GM21423 (cell line): ENCODE results near the gene PMPCA.
"Not testable (repeated sequence)": the region's sequence is repeated elsewhere in the genome, so short reads cannot be mapped to it uniquely, and the experiment has no call there.

Source experiments
- ATAC-seq: cut with Tn5 transposase; IDR thresholded peaks from one replicate; pipeline ENCODE4 v1.9.1; 2021; ENCODE audit warnings: mild to moderate bottlenecking, moderate library complexity; ENCODE audit not compliant: unreplicated experiment

Gene PMPCA

DNA sequence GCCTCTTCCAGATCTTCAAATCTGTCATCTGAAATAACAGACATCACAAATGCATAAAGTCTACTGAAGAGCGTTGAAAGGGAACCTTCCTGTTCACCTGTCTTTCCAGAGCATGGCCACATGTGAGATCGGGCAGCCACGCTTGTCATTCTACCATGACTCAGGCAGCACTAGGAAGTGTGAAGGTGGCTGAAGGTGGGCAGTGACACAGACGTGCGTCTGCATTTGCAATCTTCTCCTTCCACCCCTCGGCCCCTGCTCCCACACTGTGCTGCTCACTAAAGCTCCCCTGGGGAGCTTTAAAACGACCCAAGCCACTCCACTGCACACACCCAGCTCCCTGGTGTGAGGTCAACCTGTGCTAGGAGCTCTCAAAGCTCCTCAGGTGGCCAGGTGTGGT, 2.5 kb upstream of the PMPCA start:
- ATAC-seq, result no peak

DNA sequence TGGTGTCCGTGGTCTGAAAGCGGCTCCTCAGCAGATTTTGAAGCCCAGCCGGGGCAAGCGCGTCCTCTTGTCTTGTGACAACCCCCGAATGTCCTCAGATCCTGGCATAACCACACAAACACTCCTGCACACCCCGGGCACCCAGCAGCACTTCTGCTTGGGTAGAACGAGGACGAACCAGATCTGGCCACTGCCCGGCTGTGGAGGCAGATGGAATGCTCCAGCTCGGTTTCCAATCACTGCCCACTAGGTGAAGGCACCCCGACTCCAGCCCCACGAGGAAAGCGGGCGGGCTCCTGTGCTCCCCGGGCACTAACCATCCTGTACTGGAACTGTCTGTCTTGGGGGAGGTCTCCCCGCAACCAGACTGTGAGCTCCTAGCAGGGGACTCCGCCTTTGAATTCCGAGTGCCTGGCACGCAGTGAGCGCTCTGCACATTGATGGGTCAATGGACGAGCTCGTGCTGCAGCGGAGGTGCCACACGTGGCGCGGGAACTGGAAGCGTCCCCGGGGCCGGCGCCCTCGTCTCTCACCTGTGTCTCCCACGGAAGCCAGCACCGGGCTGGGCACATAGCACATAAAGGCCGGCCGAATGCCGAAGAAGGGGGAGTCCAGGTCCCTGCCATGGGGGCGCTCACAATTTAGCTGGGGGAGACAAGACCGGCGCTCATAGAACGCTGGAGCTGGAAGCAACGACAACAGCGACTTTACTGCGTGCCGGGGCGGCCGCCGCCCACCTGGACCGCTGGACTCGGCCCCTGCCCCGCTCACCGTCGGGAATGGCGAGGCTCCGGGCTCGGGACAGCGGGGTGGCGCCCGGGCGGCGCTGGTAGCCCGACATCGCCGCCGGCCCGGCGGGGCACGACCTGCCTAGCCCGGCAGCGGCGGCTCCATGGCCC, 652 bp upstream of the PMPCA start:
- ATAC-seq, result peak; percentile 29

DNA sequence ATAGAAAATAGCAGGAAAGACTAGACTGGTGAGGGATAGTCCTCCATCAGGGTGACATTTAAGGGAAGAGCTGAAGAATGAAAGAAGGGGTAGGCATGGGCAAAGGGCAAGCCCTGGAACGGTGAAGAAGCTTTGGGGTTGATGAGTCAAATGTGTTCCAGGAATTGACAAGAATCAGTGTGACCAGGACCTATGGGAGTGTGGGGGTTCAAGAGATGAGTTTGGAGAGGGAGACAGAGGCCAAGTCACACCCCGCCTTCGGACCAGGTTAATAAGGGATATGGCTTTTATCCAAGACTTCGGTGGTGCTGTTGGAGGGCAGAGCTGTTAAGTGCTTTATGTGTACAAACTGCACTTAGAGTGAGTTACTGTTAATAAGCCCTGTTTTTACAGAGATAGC, 920 bp downstream of the PMPCA start:
- no peak for ATAC-seq

DNA sequence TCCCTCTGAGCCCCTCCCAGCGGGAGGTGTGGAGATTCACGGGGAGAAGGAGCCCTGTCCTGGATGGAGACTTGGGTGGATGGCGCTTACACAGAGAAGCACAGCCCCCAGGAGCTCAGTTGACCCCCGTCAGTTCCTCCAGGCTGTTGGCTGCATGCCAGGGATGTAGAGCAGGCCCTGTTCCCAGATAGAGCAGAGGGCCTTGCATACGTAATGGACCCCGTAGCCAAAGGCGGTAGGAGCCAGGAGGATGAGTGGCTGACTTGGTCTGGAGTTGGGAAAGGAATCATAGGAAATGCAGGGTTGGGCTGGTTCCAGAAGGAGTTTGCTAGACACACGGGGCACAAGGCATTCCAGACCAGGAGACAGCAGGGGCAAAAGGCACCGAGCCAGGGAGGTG, 2.5 kb downstream of the PMPCA start:
- ATAC-seq, result no peak

DNA sequence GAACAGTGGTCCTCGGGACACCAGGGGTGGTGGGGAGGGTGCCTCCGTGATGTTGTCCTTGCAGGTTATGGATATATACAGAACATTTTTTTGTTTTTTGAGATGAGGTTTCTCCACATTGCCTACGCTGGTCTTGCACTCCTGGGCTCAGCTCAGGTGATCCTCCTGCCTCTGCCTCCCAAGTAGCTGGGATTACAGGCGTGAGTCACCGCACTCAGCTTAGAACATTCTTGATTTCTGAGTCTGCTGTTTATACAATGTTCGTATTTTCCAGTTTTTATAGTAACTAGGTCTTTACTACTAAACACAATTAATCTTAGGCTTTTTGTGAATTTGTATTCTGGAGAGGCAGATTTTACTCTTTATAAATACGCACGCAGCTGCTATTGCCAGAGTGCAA, 6.0 kb downstream of the PMPCA start:
- no peak for ATAC-seq

DNA sequence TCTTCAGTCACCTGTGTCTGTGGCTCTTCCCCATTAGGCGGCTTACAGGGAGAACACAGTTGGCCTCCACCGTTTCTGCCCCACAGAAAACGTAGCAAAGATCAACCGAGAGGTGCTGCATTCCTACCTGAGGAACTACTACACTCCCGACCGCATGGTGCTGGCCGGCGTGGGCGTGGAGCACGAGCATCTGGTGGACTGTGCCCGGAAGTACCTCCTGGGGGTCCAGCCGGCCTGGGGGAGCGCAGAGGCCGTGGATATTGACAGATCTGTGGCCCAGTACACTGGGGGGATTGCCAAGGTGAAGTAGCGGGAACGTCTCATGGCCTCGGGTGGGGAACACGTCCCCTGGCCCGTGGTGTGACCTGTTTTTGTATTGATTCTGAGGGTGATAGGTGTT, 6.5 kb downstream of the PMPCA start:
- ATAC-seq, result no peak

DNA sequence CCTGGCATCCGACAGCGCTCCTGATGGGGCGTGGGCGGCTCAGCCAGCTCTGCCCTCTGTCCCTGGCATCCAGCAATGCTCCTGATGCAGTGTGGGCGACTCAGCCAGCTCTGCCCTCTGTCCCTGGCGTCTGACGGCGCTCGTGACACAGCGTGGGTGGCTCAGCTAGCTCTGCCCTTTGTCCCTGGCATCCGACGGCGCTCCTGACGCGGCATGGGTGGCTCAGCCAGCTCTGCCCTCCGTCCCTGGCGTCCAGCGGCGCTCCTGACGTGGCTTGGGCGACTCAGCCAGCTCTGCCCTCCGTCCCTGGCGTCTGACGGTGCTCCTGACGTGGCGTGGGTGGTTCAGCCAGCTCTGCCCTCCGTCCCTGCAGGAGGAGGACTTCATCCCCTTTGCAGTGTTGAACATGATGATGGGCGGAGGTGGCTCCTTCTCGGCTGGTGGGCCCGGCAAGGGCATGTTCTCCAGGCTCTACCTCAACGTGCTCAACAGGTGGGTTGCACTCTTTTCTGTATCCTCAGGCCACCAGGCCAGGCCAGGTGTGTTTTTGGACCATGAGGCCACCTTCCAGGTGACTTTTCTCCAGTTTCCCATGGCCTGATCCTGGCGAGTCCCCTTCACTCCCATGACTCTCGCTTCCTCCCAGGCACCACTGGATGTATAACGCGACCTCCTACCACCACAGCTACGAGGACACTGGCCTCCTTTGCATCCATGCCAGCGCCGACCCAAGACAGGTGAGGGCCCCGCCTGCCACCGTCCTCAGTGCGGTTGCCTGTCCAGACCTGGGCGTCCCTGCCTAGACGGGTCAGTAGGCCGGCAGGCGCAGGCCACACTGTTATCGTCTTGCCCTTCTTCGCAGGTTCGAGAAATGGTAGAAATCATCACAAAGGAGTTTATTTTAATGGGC, 8.0 kb downstream of the PMPCA start:
- ATAC-seq, result no peak

DNA sequence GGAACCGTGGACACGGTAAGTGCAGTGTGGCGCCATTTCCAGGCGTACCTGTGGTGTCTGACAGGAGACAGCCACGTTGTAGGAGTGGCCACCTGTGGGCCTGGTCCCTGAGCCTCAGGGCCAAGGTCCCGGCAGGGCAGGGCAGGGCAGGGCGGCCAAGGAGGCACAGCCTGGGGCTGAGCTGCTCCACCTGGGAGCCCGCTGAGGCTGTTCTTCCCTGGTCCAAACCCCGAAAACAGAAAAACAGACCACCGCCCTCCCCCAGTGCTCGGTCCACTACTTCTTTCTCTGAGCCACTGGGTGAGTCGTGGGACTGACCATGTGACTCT, 8.6 kb downstream of the PMPCA start:
- ATAC-seq, result no peak

DNA sequence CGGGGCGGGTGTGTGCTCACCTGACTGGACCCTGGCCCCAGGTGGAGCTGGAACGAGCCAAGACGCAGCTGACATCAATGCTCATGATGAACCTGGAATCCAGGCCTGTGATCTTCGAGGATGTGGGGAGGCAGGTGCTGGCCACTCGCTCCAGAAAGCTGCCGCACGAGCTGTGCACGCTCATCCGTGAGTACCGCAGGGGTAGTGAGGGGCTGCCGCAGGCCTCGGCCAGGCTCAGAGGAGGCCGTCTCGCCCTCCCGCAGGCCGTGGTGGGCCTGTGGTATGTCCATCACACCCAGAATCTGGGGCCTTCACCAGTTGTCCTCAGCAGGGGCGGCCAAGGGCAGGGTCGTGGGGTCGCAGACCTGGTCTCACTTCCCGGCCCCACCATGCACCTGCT, 11.3 kb downstream of the PMPCA start:
- no peak for ATAC-seq

DNA sequence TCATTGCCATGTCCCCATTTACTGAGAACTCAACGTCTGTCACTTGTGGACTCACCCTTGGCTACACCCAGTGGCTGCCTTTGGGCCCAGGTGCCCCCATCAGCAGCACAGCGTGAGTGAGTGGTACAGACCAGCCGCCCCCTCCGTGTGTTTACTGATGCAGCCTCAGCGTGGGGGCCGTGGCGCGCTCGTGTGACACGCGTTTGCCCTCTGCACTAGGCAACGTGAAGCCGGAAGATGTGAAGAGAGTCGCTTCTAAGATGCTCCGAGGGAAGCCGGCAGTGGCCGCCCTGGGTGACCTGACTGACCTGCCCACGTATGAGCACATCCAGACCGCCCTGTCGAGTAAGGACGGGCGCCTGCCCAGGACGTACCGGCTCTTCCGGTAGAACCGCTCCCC, 12.4 kb downstream of the PMPCA start:
- no peak for ATAC-seq

DNA sequence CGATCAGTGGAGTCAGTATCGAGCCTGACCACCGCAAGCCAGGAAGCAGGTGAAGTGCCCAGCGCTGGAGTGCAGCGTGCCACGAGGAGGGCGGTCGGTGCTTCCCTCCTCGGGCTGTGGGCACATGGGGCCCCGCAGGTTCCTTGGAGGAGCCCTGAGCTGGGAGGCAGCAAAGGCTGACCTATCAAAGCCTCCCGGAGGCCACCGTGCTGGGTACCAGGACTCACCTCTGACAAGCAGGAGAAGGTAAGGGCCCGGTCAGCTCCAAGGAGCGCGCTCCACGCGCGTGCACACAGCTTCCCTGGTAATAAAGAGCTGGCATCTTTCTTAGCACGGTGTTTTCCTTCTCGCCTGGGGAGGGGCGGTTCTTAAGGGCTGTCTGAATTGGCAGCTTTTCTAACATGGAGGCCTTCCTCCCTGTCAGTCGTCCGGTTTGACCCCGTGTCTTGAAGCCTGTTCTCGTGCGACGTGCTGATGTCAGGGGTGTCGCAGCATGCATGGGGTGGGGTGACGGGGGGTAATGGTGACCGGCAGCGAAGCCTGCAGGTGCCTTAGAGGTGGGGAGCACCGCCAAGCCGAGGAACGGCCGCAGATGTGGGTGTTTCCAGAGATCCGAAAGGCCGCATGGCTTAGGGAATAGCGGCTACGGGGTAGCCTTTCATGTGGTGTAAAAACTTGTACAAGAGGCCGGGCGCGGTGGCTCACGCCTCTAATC, 13.1 kb downstream of the PMPCA start:
- no peak for ATAC-seq

DNA sequence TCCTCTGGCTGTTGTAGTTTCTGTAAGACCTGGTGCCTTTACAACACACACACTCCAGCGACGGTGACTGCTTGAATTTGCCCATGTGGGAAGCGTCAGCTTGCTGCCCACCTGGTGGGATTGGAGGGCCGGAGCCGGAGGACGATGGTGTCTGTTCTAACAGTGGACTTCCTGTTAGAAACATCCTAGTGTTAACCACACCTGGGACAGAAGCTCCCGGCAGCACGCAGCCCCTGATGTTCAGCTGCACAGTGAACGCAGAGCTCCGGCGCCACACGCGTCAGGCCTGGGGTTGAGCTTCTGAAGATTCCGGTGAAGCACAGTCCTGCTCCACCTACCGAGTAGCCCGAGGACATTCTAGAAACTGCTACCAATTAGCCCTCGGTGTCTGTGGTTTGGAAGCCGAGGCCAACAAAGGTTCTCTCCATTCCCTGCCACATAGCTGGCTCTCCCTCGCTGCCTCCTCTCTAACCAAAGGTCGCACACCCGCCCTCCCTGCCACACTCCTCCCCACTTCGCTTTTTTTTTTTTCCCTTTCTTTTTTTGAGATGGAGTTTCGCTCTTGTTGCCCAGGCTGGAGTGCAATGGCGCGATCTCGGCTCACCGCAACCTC, 14.4 kb downstream of the PMPCA start:
- ATAC-seq, result no peak

DNA sequence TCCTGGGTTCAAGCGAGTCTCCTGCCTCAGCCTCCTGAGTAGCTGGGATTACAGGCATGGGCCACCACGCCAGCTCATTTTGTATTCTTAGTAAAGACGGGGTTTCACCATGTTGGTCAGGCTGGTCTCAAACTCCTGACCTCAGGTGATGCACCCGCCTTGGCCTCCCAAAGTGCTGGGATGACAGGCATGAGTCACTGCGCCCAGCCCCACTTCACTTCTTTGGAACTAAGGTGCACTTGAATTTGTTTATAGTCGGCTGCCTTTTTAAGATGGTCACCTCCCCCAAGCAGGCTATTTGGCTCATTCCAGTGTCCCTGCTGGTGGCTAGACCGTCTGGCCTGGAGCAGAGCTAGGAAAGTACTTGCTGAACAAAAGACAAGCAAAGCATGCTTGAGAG, 14.9 kb downstream of the PMPCA start:
- ATAC-seq, result not testable (repeated sequence)

DNA sequence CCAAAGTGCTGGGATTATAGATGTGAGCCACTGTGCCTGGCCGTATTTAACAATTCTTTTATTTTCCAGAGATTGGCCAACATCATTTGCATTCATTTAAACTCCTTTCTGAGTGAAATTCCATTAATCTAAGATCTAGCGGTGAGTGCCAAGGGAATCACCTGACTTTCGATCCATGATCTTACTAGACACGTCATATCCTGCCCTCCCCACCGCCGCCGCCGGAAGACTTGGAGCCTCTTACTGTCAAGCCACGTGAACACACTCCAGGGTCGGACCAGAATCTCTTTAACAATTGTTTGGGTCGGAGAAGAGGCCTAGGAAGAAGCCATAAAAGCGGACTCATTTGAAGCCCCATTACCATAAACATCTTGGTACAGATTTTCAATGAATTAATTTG, 16.3 kb downstream of the PMPCA start:
- no peak for ATAC-seq

DNA sequence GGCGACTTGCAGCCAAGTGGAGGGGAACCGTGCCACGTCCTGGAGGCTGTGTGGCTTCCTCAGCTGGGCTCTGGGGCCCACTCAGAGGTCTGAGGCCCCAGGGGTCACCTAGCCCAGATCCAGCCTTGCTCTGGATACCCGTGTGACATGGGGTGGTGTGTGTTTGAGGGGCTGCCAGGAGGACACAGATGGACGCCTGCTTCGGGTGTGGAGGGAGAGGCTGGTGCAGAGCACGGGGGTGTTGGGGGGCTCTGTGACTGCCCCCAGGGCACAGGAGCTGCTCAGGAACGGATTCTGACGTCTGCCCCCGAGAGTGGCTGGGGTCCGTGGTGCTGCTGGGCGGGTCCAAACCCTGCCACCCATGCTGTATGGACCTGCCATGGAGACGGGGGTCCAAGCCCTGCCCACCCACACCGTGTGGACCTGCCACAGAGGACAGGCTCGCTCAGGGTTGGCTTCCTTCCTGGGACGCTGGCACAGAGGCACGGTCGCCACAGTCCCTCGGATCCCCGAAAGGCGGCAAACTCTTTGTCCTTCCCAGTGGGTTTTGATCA, 18.7 kb downstream of the PMPCA start:
- no peak for ATAC-seq

DNA sequence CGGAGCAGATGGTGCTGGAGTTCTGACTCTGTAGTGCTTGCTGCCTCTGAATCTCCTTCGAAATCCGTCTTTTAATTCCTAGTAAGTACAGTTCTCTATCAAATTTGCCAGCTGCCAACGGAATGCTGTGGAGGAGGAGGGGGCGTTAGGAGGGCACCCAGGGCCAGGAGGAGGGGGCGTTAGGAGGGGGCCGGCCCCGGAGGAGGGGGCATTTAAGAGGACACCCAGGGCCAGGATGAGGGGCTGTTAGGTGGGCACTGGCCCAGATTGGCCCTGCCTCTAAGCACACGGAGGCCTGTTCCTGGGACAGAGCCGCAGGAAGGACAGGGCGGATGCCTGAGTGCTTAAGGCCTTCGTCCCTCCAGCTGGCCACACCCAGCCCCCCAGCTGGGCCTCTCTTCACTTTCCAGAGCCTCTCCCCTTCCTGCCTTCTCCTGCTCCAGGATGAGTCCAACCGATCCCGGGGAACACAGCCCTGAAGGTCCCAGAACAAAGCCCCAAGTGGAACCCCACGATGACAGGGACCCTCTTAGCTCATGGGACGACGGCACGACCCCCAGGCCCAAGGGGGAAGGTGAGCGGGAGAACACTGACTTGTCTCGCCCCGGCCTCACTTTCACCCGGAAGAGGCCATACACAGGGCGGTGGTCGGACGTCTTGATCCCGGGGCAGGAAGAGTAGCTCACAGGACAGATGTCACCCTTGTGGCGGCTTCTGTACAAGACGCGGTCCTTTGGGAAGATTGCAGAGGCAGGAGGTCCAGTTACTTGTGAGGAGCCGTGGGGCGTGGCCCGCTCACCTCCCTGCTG, 19.4 kb downstream of the PMPCA start:
- no peak for ATAC-seq

DNA sequence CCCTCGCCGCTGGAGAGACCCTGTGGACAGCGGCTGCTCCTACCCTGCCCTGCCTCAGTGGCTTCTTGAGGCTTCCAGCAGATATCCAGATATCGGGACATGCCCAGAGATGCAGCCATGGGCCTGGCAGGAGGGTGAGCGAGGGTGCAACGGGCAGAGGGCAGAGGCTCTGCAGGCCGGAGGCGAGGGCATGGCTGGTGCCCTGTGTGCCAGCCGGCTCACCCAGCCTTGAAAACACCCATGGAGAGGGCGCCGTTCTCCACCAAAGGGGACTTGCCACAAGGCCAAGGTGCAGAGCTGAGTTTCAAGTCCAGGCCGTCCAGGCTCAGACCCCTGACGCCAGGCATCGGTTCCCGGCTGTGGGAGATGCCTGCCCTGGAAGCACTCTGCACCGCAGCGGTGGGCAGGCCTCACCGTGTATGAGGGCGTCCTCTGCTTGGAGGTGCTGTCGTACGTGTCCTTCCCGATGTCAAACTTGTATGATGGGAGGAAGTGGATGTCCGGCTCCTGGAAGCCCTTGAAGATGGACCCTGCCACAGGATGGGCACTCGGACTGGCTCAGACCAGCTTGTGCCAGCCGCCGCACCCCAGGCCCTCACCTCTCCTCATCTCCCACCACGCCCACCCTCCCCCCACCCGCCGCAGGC, 20.3 kb downstream of the PMPCA start:
- no peak for ATAC-seq

DNA sequence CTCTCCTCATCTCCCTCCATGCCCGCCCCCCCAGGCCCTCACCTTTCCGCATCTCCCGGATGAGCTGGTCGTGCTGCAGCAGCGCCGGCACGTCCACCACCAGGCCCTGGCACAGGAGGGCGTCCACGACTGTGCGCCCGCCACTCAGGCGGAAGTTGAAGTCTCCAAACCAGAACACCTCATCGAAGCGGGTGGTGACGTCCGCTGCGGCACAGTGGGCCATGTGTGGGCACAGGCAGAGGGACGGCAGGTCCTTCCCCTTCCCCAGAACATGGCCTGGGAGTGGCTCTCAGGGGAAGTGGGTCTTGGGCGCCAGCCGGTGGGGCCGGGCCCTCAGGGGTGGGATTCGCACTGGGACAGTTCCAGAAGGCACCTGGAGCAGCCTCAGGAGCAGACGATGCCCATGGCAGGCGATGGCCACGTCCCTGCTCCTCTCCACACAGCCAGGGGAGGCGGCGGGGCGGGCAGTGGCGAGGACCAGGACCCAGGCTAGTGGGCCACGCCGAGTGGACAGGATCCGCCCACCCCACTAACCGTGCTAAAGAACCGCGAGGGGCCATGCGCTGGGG, 21.4 kb downstream of the PMPCA start:
- no peak for ATAC-seq

DNA sequence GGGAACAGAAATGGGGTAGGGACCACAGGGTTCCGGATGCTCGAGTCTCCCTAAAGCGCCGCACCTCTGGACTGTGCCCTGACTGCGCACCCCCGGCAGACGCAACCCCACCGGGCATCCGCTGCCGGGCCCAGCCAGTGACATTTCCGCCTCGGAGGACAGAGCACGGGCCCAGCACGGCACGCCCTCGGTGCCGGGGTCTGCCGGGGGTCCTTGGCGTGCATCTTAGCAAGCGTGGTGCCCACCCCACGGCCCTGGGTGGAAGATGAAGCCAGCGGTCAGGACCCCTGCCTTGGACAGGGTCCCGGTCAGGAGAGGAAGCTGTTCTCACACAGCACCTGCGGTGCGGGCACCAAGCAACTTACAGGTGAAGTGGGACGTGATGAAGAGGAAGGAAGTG, 22.1 kb downstream of the PMPCA start:
- no peak for ATAC-seq
